GM21447 (cell line): ENCODE measurements around the gene ZNF865.

ENCODE experiments used
- ATAC-seq: cut with Tn5 transposase; IDR thresholded peaks from one replicate; pipeline ENCODE4 v1.9.1; 2021; ENCODE audit not compliant: unreplicated experiment

Gene ZNF865

DNA sequence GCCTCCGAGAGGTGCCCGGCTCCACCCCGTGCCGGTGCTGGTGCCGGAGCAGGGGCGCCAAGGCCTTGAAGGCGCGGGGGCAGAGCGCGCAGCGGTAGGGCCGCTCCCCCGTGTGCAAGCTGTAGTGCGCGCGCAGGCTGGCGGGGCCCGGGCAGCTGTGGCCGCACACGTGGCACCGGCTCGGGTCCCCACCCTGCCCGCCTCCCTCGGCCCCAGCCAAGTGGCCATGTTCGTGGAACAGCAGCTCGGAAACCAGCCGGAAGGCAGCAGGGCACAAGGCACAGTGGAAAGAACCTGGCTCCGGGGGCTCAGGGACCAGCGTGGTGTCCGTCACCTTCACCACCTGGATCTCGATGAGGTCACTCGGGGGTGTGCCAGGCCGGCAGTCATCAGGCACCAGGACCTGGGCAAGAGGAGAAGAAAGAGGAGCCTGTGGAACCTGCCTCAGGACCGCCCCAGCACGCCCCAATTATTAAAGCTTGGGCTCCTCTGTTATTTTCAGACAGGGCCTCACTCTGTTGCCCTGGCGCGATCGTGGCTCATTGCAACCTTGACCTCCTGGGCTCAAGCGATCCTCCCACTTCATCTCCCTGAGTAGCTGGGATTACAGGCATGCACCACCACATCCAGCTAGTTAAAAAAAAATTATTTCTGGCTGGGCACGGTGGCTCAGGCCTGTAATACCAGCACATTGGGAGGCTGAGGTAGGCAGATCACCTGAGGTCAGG lies 17.0 kb downstream of the ZNF865 start:
- no peak for ATAC-seq

DNA sequence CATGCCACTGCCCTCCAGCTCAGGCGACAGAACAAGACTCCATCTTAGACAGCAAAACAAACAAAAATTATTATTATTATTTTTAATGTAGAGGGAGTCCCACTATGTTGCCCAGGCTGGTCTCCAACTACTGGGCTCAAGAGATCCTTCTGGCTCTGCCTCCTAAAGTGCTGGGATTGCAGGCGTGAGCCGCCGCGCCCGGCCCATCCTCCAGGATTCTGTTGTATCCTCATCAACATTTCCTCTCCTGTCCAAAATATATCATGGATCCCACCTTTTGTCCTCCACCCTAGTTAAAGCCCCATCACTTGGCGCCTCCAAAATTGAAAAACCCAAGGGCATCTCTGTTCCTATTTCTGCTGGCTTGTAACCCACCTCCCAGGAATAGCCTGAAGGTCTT lies 17.7 kb downstream of the ZNF865 start:
- no peak for ATAC-seq

DNA sequence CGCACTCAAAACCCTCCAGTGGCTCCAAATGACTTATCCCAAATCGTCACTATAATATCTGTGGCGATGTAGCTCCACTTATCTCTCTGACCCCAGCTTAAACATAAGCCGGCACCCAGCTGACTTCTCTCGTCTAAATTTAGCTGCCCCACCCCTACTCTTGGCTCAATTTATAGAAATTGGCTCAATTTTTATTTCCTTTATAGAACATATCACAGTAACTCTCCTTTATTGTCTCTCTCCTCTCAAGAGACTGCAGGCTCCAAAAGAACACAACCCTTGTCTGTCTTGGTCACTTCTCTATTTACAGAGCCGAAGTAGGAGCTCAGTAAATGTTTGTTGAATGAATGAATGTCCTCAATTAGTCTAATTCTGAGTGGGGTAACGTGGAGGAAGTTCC lies 18.1 kb downstream of the ZNF865 start:
- no peak for ATAC-seq

DNA sequence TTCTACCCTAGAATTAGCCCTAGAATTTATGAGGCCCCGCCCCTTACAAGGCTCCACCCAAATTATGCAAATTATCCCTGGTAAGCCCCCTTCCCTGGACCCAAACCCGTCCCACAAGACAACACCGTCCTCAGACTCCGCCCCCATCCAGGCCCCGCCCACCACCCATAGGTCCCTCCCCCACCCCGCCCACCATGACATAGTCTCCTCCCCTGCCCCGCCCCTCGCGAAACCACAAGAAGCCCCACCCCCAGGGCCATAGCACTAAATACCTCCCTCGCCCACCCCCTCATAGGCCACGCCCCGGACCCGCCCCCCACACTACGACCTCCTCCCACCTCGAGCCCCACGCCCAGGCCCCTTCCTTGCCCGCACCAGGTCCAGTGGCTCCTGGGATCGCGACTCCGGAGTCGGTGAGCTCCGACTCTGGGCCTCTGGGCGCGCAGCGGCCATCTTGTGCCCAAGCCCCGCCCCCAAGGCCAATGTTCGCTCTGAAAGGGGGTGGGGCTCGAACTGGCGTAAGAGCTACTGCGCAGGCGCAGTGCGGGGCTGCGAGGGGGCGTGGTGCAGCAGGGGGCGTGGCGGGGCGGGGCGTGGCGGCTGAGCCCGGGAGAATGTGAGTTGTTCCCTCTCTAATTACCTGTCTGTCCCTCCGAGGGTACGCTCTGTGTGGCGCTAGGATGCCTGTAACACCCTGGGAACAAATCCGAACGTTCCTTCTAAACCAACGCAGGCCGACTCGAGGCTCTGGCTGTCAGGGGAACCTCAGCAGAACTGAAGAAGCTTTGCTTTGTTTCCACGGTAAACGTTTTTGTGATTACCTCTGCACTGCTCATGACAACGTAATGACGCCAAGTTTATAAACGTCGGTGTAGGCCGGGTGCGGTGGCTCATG lies 18.9 kb downstream of the ZNF865 start, which contains the start of gene ZNF784:
Gene ZNF784 (minus strand): TSS at position 458 of the 895 bp plus-strand sequence. CDS start 5 bp downstream, at position 453.
- ATAC-seq: peak; percentile 55

DNA sequence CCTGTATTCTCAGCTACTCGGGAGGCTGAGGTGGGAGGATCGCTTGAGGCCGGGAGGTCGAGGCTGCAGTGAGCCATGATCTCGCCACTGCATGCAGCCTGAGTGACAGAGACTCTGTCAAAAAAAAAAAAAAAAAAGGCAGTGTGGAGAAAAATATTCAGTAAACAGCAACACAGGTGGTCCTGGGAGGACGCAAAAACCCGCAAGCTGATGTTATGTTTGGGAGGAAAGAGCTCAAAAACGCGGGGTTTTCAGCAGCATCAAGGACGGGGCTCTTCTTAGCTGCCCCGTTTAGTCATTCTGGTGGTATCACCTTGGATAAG lies 19.5 kb downstream of the ZNF865 start:
- peak; percentile 7 for ATAC-seq

DNA sequence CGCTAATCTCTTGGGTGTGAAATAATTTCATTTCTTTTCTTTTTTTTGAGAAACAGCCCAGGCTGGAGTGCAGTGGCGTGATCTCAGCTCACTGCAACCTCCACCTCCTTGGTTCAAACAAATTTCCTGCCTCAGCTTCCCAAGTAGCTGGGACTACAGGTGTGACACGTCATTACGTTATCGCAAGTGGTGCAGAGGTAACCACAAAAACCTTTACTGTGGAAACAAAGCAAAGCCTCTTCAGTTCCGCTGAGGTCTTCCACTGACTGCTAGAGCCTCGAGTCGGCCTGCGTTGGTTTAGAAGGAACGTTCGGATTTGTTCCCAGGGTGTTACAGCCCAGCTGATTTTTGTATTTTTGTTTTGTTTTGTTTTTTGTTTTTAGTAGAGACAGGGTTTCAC lies 20.9 kb downstream of the ZNF865 start:
- no peak for ATAC-seq

DNA sequence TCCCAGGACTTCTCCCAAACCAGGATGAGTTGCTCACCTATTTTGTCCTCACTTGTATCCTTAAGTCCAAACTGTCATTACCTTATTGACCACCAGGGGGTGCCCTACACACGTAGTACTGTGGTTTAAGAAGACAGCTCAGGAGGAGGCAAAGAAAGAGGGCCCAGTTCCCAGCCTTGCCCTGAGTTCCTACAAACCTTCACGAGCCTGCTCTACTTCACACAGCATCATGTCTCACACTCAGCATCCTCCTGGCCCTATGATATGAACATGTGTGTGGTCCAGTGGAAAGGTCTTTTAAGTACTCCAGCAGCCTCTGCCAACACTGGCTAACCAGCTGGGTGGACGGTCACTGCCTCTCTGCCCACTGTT lies 27.0 kb downstream of the ZNF865 start:
- ATAC-seq: no peak

DNA sequence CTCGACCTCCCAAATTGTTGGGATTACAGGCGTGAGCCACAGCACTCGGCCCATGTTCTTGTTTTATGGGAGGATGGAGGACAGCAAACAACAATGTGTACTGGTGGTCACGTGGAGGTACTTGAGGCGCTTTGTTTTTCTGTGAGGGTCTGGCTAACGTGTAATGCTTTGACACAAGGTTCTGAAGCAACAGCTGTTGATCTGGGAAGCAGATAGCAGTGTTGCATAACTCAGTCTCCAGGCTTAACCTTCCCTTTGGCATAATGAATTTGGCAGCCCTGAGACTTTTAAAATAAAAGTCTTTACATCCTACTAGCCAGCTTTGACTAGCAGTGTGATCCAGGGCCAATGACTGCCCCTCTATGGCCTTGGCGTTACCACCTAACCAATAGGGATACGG lies 28.4 kb downstream of the ZNF865 start:
- ATAC-seq: no peak

DNA sequence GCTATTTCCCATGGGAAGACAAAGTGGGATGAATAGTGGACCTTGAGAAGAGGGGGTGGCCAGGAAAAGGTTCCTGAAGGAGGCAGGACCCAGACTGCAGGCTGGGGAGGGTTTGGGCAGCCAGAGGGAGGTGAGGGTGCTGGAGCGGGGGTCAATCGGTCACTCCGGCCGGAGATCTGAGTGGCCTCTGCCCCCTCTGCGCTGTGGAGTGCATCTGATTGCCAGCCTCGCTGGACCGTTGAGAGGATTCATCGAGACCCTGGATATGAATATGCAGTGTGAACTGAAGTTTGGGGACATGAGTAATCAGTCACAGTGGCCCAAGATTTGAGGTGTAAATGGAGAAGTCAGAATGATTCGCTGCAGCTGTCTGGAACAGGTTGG lies 29.9 kb downstream of the ZNF865 start:
- ATAC-seq: no peak

DNA sequence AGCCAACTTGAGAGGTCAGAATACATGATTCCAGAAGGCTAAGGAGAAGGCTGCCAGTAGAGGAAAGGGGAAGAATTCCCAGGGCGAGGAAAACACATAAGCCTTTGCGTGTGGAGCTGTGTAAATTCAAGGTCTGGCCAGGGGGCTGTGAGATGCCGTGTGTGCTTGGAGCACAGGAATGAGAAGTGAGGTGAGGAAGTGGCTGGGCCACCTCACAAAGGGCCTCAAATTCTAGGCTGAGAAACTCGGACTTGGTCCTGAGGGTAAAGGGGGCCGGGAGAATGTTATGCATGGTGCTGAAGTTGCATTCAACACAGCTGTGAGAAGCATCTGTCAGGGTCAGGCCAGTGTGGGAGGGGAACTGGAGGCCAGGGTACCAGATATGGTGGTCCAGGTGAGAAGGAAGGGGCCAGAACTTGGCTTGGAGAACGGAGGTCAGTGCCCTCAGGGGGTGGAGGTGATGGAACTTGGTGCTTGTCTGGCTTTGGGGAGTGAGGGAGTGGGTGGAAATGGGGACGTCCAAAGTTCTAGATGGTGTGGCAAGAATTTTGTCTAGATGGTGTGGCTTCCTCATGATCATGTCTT lies 30.5 kb downstream of the ZNF865 start:
- no peak for ATAC-seq

DNA sequence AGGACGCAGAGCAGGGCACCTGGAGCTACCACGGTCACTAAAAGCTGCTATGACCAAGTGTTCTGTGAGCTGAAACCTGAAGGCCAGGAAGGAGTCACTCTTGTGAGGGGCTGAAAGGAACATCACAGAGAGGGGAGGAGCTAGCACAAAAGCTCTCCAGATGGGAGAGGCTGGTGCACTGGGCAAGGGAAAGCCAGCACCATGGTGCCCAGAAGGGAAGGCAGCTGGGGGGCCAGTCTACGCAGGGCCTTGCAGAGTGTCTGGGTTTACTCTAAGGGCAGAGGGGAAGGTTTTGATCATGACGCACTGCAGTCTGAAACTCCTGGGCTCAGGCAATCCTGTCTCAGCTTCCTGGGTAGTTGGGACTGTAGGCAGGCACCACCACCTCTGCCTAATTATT lies 31.3 kb downstream of the ZNF865 start:
- no peak for ATAC-seq

DNA sequence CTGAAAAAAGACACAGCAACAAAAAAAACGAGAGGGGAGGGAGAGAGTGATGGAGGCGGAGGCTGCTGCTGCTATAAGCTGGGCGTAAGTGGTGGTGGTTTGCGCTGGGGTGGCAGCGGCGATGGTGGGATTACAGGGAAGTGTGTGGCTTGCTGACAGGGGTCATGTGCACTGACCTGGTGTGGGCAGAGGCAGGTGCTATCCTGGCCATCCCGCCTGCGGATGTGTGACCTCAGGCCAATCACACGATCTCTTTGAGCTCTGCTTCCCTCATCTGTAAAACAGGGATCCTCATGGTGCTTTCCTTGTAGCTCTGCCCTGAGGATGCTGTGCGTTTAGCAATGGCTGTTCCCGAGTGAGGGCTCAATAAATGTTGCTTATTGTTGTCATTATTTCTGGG lies 32.1 kb downstream of the ZNF865 start:
- no peak for ATAC-seq

DNA sequence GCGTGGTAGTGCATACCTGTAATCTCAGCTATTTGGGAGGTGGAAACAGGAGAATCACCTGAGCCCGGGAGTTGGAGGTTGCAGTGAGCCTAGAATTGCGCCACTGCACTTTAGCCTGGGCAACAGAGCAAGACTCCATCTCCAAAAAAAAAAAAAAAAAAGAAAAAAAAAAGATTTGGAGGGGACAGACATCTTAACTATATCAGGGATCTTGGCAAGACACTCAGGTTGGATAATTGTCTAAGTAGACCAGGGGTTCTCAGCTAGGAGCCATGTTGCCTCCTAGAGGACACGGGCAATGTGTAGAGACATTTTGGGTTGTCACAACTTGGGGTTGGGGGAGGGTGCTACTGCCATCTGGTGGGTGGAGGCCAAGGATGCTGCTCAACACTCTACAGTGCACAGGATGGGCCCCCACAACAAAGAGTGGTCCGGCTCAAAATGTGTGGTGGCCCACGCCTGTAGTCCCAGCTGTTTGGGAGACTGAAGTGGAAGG lies 33.5 kb downstream of the ZNF865 start:
- ATAC-seq: no peak

DNA sequence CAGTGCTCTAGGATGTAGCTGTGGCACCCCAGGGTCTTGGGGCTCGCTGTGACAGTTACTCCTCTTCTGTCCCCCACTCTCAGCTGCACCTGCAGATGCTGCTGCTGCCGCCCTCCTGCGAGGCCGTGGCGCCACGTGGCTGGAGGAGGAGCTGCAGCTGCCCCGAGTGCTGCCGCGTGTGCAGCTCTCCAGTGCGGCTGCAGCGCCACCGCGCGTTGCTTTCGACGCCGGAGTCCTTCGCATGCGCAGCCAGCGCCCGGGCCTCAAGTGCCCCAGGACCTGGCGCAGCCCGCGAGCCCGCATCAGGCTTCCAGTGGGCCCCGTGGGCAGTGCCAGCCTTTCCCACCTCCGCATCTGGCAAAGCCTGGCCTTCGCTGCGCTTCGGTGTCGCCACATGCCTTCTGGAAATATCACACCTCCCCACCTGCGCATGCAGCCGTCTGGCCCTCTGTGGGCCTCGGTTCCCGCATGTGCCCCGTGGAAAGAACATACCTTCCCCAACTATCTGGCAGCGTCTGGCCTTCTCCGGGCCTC lies 34.7 kb downstream of the ZNF865 start:
- ATAC-seq: no peak

DNA sequence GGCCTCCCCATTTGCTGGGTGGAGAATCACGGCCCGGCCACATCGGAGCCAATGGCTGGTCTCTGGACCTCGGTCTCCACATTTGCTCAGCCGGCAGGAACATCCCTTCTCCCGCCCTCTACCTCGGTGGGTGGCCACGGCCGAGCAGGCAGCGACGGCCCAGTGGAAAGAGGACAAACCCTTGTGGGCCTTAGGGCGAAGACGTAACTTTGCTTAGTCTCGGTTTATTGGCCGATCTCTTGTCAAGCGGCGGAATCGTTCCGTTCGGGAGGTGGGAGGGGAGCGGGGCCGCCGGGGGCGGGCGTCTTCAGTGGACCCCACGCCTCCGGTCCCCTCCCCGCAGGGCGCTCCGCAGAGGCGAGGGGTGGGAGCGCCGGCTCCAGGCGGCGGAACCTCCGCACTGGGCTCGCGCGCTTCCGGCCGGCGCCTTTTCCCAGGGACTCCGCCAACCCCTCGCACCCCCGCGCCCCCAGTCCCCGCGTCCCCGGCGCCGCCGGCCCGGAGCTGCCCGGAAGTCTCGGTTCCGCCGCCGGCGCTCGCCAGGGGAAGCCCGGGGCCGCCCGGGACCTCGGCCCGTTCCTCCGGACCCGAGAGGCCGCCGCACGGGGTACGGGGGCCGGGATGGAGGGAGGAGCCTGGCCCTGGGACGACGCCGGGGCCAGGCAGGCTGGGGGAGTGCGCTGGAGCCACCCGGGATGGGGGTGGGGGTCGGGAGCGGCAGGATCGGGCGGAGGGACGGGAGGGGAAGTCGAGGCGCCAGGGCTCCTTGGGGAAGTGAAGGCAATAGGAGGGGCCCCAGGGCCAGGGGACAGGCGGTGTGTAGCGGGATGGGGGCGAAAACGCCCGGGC lies 35.4 kb downstream of the ZNF865 start, which contains the start of gene ZNF580:
Gene ZNF580 (plus strand): TSS at position 426 of the 849 bp plus-strand sequence. CDS start 1,507 bp downstream, outside the sequence.
- ATAC-seq: no peak

DNA sequence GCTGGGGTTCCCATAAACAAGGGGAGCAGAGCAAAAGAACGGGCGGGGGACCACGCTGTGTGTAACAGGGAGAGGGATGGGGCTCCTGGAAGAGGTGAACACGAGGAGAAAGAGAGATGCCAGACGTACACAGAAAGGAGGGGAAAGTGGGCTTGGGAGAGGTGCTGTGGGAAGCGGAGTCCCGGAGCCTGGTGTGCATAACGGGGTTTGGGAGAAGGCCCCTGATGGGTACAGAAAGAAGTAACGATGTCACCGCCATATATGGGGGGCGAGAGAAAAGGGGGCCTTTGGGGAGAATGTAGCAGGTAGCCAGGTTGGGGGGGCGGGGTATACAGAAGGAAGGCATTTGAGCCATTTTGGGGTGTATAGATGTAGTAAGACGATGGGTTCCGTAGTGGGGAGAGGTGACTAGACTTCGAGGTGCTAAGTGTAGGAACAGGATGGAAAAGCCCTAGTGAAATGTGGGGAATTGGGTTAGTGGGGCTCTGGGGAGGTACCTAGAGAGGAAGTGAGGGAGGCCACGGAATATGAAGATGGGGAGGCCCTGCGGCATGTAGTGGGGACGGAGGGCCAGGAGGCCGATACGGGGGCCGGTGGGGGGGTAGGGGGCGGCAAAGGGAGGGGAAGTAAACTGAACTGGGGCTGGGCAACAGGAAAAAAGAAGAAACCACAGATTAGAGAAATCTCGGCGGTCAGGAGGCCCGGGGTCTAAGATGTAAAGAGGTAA lies 36.1 kb downstream of the ZNF865 start:
- no peak for ATAC-seq

DNA sequence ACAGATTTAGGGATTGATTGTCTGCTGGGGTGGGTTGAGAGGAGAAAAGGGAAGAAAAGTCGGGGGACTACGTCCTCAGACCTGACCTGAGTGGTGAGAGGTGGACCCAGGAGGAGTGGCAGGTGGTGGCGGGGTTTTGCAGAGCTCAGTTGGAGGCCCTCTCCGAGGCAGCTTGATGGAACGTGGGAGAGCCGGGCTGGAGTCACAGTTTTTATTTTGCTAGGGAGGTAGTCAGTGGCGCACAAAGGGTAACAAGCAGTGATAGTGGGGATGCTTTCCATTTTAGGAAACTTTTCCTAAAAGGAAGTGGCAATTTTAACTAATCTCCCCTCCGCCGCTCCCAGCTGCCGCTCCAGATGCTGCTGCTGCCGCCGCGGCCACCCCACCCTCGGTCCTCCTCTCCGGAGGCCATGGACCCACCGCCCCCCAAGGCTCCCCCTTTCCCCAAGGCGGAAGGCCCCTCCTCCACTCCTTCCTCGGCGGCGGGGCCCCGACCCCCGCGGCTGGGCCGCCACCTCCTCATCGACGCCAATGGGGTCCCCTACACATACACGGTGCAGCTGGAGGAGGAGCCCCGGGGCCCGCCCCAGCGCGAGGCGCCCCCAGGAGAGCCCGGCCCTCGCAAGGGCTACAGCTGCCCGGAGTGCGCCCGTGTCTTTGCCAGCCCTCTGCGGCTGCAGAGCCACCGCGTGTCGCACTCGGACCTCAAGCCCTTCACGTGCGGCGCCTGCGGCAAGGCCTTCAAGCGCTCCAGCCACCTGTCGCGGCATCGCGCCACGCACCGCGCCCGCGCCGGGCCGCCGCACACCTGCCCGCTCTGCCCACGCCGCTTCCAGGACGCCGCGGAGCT lies 36.9 kb downstream of the ZNF865 start:
- ATAC-seq: no peak

DNA sequence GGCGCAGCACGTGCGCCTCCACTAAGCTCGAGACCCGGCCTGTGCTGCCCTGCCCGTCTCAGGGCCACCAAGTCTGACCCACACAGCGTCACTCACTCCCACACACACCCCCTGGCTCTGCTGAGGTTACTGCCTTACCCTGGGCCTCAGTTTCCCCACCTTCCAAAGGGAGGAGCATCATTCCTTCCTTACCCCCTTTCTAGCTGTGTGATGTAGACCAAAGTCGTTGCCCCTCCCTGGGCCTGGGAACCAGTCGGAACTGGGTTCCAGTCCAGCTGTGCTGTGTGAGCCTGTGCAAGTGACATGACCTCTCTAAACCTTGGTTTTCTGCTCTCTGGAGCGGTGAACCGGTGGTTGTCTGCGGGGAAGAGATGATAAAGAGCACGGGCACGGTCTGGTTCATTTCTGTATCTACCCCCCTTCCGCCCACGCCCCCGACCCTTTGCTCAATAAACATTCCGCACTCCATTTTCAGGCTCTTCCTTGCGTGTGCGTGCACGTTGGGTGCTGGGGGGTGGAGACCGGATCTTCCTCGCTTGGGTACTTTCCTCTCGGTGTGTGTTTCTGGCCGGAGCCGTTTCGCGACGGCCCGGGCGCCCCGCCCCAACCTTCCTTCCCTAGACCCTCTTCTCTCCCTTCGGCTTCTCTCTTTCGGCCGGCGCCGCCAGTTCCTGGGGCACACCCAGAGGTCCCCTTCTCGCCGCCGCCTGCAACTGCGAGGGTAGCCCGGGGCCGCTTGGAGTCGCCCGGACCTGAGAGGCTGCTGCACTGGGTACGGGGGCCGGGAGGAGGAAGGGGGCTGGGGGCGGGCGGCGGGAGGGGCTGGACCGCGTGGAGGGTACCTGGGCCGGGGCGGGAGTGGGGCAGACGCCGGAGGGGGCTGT lies 37.8 kb downstream of the ZNF865 start, which contains the start of gene ZNF581:
Gene ZNF581 (plus strand): TSS at position 647 of the 884 bp plus-strand sequence. CDS start 923 bp downstream, outside the sequence.
- ATAC-seq: peak; percentile 31
